Adrenal gland (tissue), 12 donors: ENCODE results near the gene FOXC2. TPM values are rescaled to one million over a fixed set of nuclear protein-coding genes. Genes with fewer than 3 reads are reported as not detected.
A peak's percentile ranks its signal among the peaks of the same experiment; 100 is the strongest.

Source experiments
- DNase-seq, 7 donors: peaks; one replicate each; pipeline ENCODE4 v3.0.0-alpha.2; 2019 to 2020
- H3K27ac ChIP-seq, 5 donors: fragments of 200-600 bp; sonication (generic) in 4 of 5; 1 replicate in 3 of 5; 2 replicates in 2 of 5; pipeline versions ENCODE4 v1.5.1 to v1.8.0; 2016 to 2020; ENCODE audit warnings: mild to moderate bottlenecking in 1 of 5
- H3K27me3 ChIP-seq: fragments of 200-600 bp; 2 replicates; pipeline ENCODE4 v1.8.0; 2021
- H3K36me3 ChIP-seq, 2 donors: fragments of 200-600 bp; replicated peaks in 1 of 2; 1 replicate in 1 of 2; 2 replicates in 1 of 2; pipeline versions ENCODE4 v1.5.1 to v1.8.0; 2018 to 2022
- H3K4me1 ChIP-seq, 2 donors: fragments of 200-600 bp; replicated peaks in 1 of 2; 1 replicate in 1 of 2; 2 replicates in 1 of 2; pipeline versions ENCODE4 v1.5.1 to v1.8.0; 2018 to 2021
- H3K4me3 ChIP-seq, 4 donors: fragments of 200-600 bp; sonication (generic) in 3 of 4; one replicate each; pipeline ENCODE4 v1.5.1; 2016 to 2018
- H3K9me3 ChIP-seq, 3 donors: fragments of 200-600 bp; sonication (generic) in 1 of 3; replicated peaks in 1 of 3; 1 replicate in 2 of 3; 2 replicates in 1 of 3; pipeline versions ENCODE4 v1.5.1 to v1.8.0; 2016 to 2021
- CTCF ChIP-seq, 6 experiments: fragments of 450-650 bp in 4 of 6; fragments of 200-600 bp in 2 of 6; sonication (generic) in 1 of 6; IDR thresholded peaks; 1 replicate in 5 of 6; 2 replicates in 1 of 6; pipeline versions ENCODE4 v1.5.1 to v1.8.0; 2016 to 2021; ENCODE audit warnings: antibody characterized with exemption in 6 of 6, mild to moderate bottlenecking in 2 of 6, moderate library complexity in 1 of 6
- POLR2A ChIP-seq, 2 donors: fragments of 450-650 bp; IDR thresholded peaks; one replicate each; pipeline ENCODE4 v1.6.1; 2017; ENCODE audit warnings: antibody characterized with exemption in 2 of 2, mild to moderate bottlenecking in 2 of 2, moderate library complexity in 1 of 2
- WGBS, 4 donors: extraction: QIAGEN DNeasy Blood & Tissue Kit in 2 of 4; methylation state at CpG; one replicate each; pipeline versions ENCODE4 v1.1.5 to v1.1.7; 2013 to 2017; 5-methylcytosine and 5-hydroxymethylcytosine counted together
- intact Hi-C, 2 donors: fragments of 100-400 bp; cut with DNase I; formaldehyde crosslinking; loops; one replicate each; pipeline versions ENCODE4 v1.14.1 to v1.15.0; 2022 to 2023
- polyA plus RNA-seq, 3 donors: library from polyadenylated mRNA; stranded (reverse); fragments of 200-250 nt in 2 of 3; fragments of 350-450 nt in 1 of 3; fragmentation: Illumina TruSeq in 1 of 3; extraction: RNeasy Lipid Tissue Mini Kit (QIAGEN cat#74804) in 1 of 3; gene quantifications; one replicate each; pipeline ENCODE4 v1.2.3, GENCODE V29; 2013 to 2014
- total RNA-seq, 9 donors: library from RNA; depleted of rRNA in 4 of 9; stranded (reverse); fragments of >200 nt in 4 of 9; fragments of 120-200 nt in 1 of 9; fragmentation: NEBNext Ultra II Directional in 1 of 9; extraction: Animal tissue kit (Norgen Biotek cat#: 25700) in 1 of 9; gene quantifications; one replicate each; pipeline versions ENCODE4 v1.1.0 to v1.2.4, GENCODE V29; 2013 to 2023
- donor health status: healthy with polysubstance abuse.
- donor health status: Bipolar disorder and iron deficiency.
- donor health status: DM: yes; HTN: yes; CAD: no.
- donor health status: DM: no; HTN: no; CAD: no.
- donor health status: DM: no; HTN: no; CAD: no.
- donor health status: DM: yes; HTN: yes; CAD: no.

FOXC2 gene
- total and polyA plus RNA-seq, 12 donors = 0.39 to 4.8 (median 2.1) TPM

DNA sequence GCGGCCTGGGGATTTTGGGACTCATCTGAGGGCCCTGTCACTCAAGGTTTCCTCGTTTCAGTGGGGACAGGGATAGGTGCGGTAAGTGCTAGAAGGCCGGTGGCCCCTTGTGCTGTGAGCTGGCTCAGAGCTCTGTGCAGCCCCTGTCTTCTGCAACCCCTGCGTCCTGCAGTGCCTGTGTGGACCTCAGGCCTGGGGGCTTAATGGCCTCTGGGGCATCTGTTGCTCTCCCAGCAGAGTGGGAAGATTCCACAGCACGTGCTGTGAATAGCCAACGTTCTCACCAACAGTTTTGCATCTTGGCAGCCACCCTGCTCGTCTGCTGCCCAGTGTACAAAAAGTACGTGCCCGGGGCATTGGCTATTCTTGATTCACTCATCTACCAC, 4.9 kb downstream of the FOXC2 start:
- TF ChIP-seq POLR2A (IDR thresholded peaks at IDR 0.05) (no peak), CTCF (IDR thresholded peaks at IDR 0.05) (no peak)
- H3K4me1 ChIP-seq = no peaks in the 10 kb centered on the region
- peaks cover 67% of the 10 kb centered on the region for H3K27me3 ChIP-seq
- H3K4me3 ChIP-seq = peak overlapping the region in 1 of 4 donors; percentile 54
- WGBS, 4 donors = 39 to 61% (median 52%) methylated on average over 7 to 10 of the region's 10 CpGs
- intact Hi-C loops = loop anchor here in 1 of 2 donors (5.0 kb wide), 1 partner anchor 486 kb away; no protein-coding TSS in a partner anchor
- DNase-seq = no peak
- no peaks in the 10 kb centered on the region for H3K9me3 ChIP-seq
- peak overlapping the region in 2 of 5 donors; percentile 34 to 67 for H3K27ac ChIP-seq
- H3K36me3 ChIP-seq = no peaks in the 10 kb centered on the region

- no peaks in the 10 kb centered on the region for H3K36me3 ChIP-seq
- H3K4me1 ChIP-seq = no peaks in the 10 kb centered on the region
- peaks cover 66% of the 10 kb centered on the region for H3K27me3 ChIP-seq
- WGBS, 4 donors = 47 to 67% (median 53%) methylated on average over 4 to 12 of the region's 12 CpGs
- no peak for TF ChIP-seq CTCF (IDR thresholded peaks at IDR 0.05)
- TF ChIP-seq POLR2A (IDR thresholded peaks at IDR 0.05) = no peak
- DNase-seq = no peak
- intact Hi-C loops = loop anchor here in 1 of 2 donors (5.0 kb wide), 1 partner anchor 485 kb away; no protein-coding TSS in a partner anchor
- H3K9me3 ChIP-seq = no peaks in the 10 kb centered on the region
- H3K27ac ChIP-seq = peak overlapping the region in 2 of 5 donors; percentile 34 to 67
- H3K4me3 ChIP-seq = no peak overlapping the region
Observed at GRCh38 chr16:86572041-86572521, 5.5 kb downstream of the FOXC2 start.

DNA sequence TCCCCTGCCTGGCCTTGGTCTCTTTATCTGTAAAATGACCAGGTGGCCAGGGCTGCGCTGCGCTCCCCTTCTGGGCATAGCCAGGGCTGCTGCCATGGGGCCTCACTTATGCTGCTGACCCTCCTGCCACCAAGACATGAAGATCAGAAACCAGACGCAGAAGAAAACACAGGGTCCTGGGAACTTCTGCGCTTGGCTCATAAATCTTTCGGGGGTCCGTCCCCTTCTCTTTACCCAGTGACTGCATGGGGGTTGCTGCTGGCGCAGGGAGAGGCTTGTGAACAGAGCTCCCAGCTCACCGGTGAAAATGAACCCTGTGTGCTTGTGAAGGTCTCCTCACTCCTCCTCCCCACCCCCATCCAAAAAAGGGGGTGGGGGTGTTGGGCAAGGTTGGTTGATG, 6.0 kb downstream of the FOXC2 start:
- Histone ChIP-seq H3K4me3 (no peak overlapping the region), H3K4me1 (no peaks in the 10 kb centered on the region), H3K27me3 (peaks cover 64% of the 10 kb centered on the region), H3K9me3 (no peaks in the 10 kb centered on the region), H3K27ac (peak overlapping the region in 2 of 5 donors; percentile 34 to 67), H3K36me3 (no peaks in the 10 kb centered on the region)
- TF ChIP-seq POLR2A (IDR thresholded peaks at IDR 0.05) (no peak), CTCF (IDR thresholded peaks at IDR 0.05) (no peak)
- 50 to 78% (median 58%) methylated on average over 6 to 8 of the region's 8 CpGs for WGBS, 4 donors
- DNase-seq = no peak
- intact Hi-C loops = loop anchor here in 1 of 2 donors (5.0 kb wide), 1 partner anchor 485 kb away; no protein-coding TSS in a partner anchor

- Histone ChIP-seq H3K27me3 (peaks cover 64% of the 10 kb centered on the region), H3K36me3 (no peaks in the 10 kb centered on the region), H3K27ac (peak overlapping the region in 2 of 5 donors; percentile 17 to 67), H3K4me1 (no peaks in the 10 kb centered on the region), H3K9me3 (no peaks in the 10 kb centered on the region), H3K4me3 (no peak overlapping the region)
- 40 to 49% (median 44%) methylated on average over 7 to 8 of the region's 8 CpGs for WGBS, 4 donors
- TF ChIP-seq POLR2A (IDR thresholded peaks at IDR 0.05) (no peak), CTCF (IDR thresholded peaks at IDR 0.05) (no peak)
- intact Hi-C loops = loop anchor here in 1 of 2 donors (5.0 kb wide), 1 partner anchor 484 kb away; no protein-coding TSS in a partner anchor
- no peak for DNase-seq
Observed at GRCh38 chr16:86573215-86573614, 6.6 kb downstream of the FOXC2 start.
